Neural progenitor cell (in vitro differentiated cells): ENCODE results near the gene LYRM2.

Experiments used
- CTCF ChIP-seq: fragments of 200-600 bp; sonication (generic); IDR thresholded peaks from 2 replicates; pipeline ENCODE4 v1.5.1; 2017; ENCODE audit warnings: antibody characterized with exemption, mild to moderate bottlenecking
- EZH2 ChIP-seq: fragments of 200-600 bp; sonication (generic); IDR thresholded peaks from 2 replicates; pipeline ENCODE4 v1.6.1; 2017; ENCODE audit warnings: antibody characterized with exemption, mild to moderate bottlenecking, moderate library complexity
- EZH2phosphoT487 ChIP-seq: fragments of 200-600 bp; sonication (generic); IDR thresholded peaks from 2 replicates; pipeline ENCODE4 v1.6.1; 2017; ENCODE audit warnings: antibody characterized with exemption

GRCh38 chr6:89584539-89584938 is 54.0 kb downstream of the LYRM2 start:
- no peak for TF ChIP-seq CTCF
- TF ChIP-seq EZH2phosphoT487: no peak
- TF ChIP-seq EZH2: no peak
